Activated naive CD4-positive, alpha-beta T cell treated with Interleukin-2 at 50 U/mL for 16 hours (primary cell): ENCODE data around the gene MBOAT2.
"Not testable (repeated sequence)": the region's sequence is repeated elsewhere in the genome, so short reads cannot be mapped to it uniquely, and the experiment has no call there.

Source experiments
- DNase-seq: peaks from one replicate; pipeline ENCODE4 v3.0.0-alpha.2; 2020

The MBOAT2 gene

GRCh38 chr2:8939486-8940114, 63.9 kb downstream of the MBOAT2 start:
- DNase-seq = no peak

DNA sequence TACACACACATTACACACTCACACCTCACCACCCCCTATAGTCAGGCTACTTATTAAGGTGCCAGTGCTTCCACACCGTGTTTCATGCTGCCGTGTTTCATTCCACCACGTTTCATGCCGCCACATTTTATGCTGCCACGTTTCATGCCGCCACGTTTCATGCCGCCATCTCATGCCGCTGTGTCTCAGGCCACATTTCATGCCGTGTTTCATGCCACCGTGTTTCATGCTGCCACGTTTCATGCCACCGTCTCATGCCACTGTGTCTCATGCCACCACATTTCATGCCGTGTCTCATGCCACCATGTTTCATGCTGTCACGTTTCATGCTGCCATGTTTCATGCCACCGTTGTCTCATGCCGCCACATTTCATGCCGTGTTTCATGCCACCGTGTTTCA, 65.1 kb downstream of the MBOAT2 start:
- DNase-seq = no peak

DNA sequence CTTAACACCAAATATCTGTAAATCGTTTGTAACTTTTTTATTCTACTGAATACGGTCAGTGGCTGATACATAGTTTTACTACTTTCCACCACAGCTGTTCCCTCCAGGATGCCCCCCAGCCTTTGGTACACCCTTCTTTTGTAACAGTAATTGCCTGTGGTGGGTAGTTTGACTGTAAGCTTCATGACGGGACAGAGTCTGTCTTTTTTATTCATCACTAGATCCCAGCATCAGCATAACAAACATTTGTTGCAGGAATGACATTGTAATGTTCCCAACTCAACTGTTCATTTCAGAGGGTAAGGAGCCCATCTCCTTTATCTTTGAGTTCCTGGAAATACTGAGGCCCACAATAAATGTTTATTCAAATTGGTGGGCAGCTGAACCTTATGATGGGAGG, 67.5 kb downstream of the MBOAT2 start:
- DNase-seq = no peak

DNA sequence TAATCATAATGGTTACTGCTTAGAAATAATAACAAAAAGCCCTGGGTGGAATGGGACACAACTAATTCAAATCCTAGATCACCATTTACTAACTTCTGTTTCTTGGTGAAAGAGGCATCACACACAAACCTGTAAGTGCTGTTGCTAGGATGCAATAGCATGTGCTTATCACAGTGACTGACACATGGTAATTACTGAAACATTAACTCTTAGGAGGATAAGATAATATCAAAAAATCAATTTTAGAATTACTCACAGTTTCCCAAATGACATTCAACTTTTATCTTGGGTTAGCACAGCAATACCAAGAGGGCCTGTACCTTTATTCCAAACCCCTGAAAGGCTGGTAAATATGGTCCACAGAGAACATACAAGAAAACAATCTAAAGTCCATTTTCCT, 69.1 kb downstream of the MBOAT2 start:
- DNase-seq = no peak

- no peak for DNase-seq
Measured at GRCh38 chr2:8932702-8933101, 70.8 kb downstream of the MBOAT2 start.

DNA sequence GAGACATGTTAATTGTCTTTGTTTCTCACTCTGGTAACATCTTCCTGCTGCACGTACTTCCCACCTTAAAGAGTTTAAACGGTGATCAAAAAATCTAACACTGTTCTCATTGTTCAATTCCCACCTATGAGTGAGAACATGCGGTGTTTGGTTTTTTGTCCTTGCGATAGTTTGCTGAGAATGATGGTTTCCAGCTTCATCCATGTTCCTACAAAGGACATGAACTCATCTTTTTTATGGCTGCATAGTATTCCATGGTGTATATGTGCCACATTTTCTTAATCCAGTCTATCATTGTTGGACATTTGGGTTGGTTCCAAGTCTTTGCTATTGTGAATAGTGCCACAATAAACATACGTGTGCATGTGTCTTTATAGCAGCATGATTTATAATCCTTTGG, 73.3 kb downstream of the MBOAT2 start:
- DNase-seq = not testable (repeated sequence)

- DNase-seq = no peak
Measured at GRCh38 chr2:8929128-8929527, 74.4 kb downstream of the MBOAT2 start.

GRCh38 chr2:8927510-8928455, 75.7 kb downstream of the MBOAT2 start:
- no peak for DNase-seq

- no peak for DNase-seq
Measured at GRCh38 chr2:8926356-8926755, 77.1 kb downstream of the MBOAT2 start.

- DNase-seq = no peak
Measured at GRCh38 chr2:8925411-8925810, 78.1 kb downstream of the MBOAT2 start.

DNA sequence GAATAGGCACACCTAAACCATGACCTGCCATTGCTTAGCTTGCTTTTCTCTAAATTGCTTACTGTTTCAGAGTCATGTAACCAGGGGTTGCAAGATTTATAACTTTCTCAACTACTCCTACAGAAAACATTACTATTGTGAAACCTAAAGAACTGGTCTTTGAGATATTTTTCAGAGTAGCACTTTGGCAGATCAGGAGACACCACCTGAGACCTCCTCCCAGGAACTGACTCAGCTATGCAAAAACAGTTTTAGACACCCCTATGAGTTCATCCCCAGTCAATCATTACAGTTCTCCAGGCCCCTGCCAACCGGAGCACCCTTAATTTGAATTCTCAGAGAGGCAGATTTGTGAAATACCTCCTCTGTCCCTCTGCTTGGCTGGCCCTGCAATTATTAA, 80.3 kb downstream of the MBOAT2 start:
- no peak for DNase-seq

GRCh38 chr2:8922431-8922830, 81.1 kb downstream of the MBOAT2 start:
- no peak for DNase-seq

DNA sequence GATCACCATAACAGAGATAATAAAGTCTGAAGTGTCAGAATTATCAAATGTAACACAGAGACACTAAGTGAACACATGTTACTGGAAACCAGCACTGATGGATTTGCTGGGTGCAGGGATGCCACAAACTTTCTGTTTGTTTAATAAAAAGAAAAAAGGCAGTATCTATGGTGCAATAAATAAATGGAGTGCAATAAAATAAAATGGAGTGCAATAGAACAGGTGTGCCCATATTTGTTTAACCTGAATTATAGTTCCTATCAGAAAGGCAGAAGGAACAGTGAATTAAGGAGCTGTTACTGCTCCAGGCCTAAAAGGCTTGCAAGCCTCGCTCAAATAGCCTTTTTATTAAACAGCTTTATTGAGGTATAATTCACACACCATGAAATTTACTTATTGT, 85.1 kb downstream of the MBOAT2 start:
- DNase-seq = no peak

DNA sequence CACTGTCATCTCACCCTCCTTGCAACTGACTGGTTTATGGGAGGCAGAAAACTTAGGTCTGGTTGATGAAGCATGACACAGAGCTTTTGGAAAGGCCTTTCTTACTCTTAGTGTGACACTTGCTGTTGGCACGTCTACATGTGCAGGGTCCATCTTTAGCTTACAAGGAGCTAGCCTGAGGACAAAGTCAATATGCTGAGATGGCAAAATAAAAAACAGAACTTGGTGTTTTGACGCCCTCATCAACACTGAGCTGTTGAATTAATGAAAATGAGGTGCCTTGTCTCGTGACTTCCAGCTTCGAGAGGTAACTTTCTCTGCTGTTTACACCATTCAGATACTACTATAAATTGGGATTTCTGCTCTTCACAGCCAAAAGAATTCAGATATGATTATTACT, 87.5 kb downstream of the MBOAT2 start:
- DNase-seq = no peak

DNA sequence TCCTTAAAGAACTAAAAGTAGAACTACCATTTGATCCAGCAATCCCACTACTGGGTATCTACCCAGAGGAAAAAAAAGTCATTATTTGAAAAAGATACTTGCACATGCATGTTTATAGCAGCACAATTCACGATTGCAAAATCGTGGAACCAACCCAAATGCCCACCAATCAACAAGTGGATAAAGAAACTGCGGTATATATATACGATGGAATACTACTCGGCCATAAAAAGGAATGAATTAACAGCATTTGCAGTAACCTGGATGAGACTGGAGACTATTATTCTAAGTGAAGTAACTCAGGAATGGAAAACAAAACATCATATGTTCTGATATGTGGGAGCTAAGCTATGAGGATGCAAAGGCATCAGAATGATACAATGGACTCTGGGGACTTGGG, 89.7 kb downstream of the MBOAT2 start:
- DNase-seq = not testable (repeated sequence)

GRCh38 chr2:8907764-8908288, 95.7 kb downstream of the MBOAT2 start:
- DNase-seq = no peak

- not testable (repeated sequence) for DNase-seq
Measured at GRCh38 chr2:8903924-8904323, 99.6 kb downstream of the MBOAT2 start.

GRCh38 chr2:8902757-8903156, 100.7 kb downstream of the MBOAT2 start:
- not testable (repeated sequence) for DNase-seq

DNA sequence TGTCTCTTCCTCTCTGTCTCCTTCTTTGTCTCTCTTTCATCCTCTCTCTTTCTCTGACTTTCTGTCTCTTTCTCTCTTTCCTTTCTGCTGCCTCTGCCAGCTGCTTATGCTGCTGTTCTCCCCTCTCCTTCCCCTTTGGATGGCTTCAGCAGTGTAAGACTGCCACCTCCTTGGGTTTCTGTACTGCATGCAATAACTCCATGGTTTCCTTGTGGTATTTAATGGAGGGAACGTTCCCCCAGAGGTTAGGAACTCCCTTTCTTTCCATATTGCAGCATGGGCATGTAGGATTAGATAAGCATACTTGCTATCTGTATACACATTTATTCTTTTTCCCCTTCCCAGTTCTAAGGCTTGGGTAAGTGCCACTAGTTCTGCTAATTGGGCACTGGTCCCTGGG, 106.3 kb downstream of the MBOAT2 start:
- not testable (repeated sequence) for DNase-seq

DNA sequence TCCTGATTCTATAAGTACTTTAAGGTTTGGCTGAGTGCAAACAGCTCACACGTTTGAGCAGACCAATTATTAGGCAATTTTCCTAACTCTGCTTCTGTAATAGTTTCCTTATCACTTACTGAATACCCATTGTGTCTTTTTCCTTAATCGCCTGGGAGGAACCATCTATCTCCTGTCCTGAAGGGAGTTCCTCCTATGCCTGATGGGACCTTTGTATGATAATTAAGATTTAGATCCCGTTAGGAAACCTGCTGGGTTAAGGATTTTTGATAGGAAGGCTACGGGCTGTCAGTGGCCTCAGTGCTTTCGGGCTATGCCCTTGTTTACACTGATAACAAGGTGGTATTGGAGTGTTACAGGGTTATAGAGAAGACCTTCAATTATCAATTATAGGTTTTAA, 106.8 kb downstream of the MBOAT2 start:
- not testable (repeated sequence) for DNase-seq

DNA sequence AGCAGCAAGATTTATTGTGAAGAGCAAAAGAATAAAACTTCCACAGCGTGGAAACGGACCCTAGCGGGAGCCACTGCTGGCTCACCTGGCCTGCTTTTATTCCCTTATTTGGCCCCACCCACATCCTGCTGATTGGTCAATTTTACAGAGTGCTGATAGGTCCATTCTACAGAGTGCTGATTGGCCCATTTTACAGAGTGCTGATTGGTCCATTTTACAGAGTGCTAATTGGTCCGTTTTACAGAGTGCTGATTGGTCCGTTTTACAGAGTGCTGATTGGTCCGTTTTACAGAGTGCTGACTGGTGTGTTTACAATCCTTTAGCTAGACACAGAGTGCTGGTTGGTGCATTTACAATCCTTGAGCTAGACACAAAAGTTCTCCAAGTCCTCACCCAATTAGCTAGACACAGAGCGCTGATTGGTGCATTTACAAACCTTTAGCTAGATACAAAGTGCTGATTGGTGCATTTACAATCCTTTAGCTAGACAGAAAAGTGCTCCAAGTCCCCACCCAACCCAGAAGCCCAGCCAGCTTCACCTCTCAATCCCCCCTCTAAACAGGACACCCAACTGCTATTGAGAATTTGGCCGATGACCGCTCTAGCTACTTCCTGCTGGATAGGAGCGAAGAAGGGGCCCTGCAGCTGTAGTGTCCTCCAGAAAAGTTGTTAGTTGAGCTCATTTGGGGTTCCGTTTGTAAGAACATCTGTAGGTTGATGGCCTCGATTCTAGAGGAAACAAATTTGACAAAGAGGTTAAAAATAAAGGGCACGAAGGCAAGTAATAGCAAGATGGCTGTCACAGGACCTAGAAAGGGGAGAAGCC, 108.2 kb downstream of the MBOAT2 start:
- not testable (repeated sequence) for DNase-seq

DNA sequence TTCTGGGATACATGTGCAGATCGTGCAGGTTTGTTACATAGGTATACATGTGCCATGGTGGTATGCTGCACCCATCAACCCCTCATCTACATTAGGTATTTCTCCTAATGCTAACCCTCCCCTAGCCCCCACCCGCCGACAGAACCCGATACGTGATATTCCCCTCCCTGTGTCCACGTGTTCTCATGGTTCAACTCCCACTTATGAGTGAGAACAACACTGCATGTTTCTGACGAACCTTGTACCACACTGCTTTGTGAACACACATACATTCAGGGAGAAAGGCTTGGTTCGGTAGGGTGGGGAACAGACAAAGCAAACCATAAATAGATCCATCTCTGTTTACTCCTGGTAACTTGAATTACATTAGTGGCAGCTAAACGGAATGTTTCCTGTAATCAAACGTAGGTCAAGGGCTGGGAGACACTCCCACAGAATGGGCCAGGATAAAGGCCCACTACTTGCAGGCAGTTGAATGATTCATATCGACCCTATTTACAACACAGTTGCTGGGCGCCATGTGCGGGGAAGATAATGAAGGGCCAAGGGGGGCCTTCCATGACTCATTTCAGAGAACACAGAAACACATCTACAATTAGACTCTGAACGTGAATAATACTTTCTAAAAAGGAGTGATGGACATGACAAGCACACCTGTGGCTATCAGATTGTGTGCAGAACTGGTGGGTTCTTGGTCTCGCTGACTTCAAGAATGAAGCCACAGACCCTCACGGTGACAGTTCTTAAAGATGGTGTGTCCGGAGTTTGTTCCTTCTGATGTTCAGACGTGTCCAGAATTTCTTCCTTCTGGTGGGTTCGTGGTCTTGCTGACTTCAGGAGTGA, 109.3 kb downstream of the MBOAT2 start:
- DNase-seq = no peak
